ENCODE measurements around the gene EXOC6.

- TF ChIP-seq CTCF (IDR thresholded peaks at IDR 0.05) (no peak), ZFX (IDR thresholded peaks at IDR 0.05; ENCODE audit: borderline replicate concordance) (no peak)
Measured at GRCh38 chr10:93015722-93016121, 167.4 kb downstream of the EXOC6 start.

Measured in 22Rv1 (cell line).